A549 (cell line): ENCODE data around the gene CFAP61. TPM values are rescaled to one million over a fixed set of nuclear protein-coding genes. Genes with fewer than 3 reads are reported as not detected.

Experiments
- ATAC-seq, 2 experiments: fragments of 200-7000 bp in 1 of 2; fragments of >200 bp in 1 of 2; cut with Nextera tagmentation in 1 of 2; cut with Tn5 transposase in 1 of 2; 3 replicates each; pipeline versions ENCODE4 v1.8.0 to v1.9.1; 2018 to 2020; ENCODE audit warnings: mild to moderate bottlenecking in 1 of 2, moderate library complexity in 1 of 2
- CTCF ChIA-PET: fragments of 300-600 bp; sonication (Branson Sonifier 250); formaldehyde crosslinking; extraction: SDS; loops from one replicate; lab custom pipeline; 2021; ENCODE audit warnings: antibody characterized with exemption, inconsistent platforms; lab: Yijun Ruan, JAX
- POLR2A ChIA-PET: fragments of 350-600 bp; formaldehyde crosslinking; extraction: SDS; loops from one replicate; lab custom pipeline; 2021; ENCODE audit warnings: antibody characterized with exemption, inconsistent platforms; lab: Yijun Ruan, JAX
- DNase-seq, 2 experiments: peaks; one replicate each; pipeline versions ENCODE4 v3.0.0 to v3.0.0-alpha.2; 2011 to 2016; ENCODE audit warnings: low read depth in 1 of 2, low spot score in 1 of 2
- FAIRE-seq: peaks from 2 replicates; lab custom pipeline; 2011; peaks lifted over from hg19 to GRCh38; lab: Jason Lieb, UNC
- H3K27ac ChIP-seq, 2 experiments: fragments of >200 bp; sonication (Bioruptor Twin); formaldehyde crosslinking; 3 replicates each; pipeline ENCODE4 v1.5.1; 2016 to 2017
- H3K4me1 ChIP-seq: fragments of >200 bp; sonication (Bioruptor Twin); formaldehyde crosslinking; 3 replicates; pipeline ENCODE4 v1.6.1; 2016
- H3K4me2 ChIP-seq: fragments of >200 bp; sonication (Bioruptor Twin); formaldehyde crosslinking; 3 replicates; pipeline ENCODE4 v1.6.1; 2016
- H3K4me3 ChIP-seq: fragments of >200 bp; sonication (Bioruptor Twin); formaldehyde crosslinking; 3 replicates; pipeline ENCODE4 v1.5.1; 2016
- H3K9me3 ChIP-seq: fragments of >200 bp; sonication (Bioruptor Twin); formaldehyde crosslinking; 3 replicates; pipeline ENCODE4 v1.6.1; 2016
- CBX8 ChIP-seq: fragments of 200-600 bp; sonication (generic); IDR thresholded peaks from 2 replicates; pipeline ENCODE4 v1.6.1; 2016
- CHD4 ChIP-seq: fragments of 200-600 bp; sonication (generic); IDR thresholded peaks from 2 replicates; pipeline ENCODE4 v1.6.1; 2016; ENCODE audit warnings: antibody characterized with exemption, mild to moderate bottlenecking, borderline replicate concordance
- E2F6 ChIP-seq: IDR thresholded peaks from 2 replicates; pipeline ENCODE4 v1.6.1; 2012; ENCODE audit warnings: low read depth, borderline replicate concordance
- EHF ChIP-seq: fragments of 250-450 bp; sonication (Bioruptor Pico); IDR thresholded peaks from 2 replicates; pipeline ENCODE4 v1.5.0; 2020; ENCODE audit warnings: mild to moderate bottlenecking
- EP300 ChIP-seq, 2 experiments: fragments of >200 bp; sonication (Bioruptor Twin); formaldehyde crosslinking; IDR thresholded peaks; 2 replicates in 1 of 2; 3 replicates in 1 of 2; pipeline ENCODE4 v1.6.1; 2016 to 2017
- HEYL ChIP-seq: fragments of 250-450 bp; sonication (Bioruptor Pico); IDR thresholded peaks from 2 replicates; pipeline ENCODE4 v1.8.0; 2021; ENCODE audit warnings: mild to moderate bottlenecking, moderate library complexity
- KDM1A ChIP-seq: fragments of 200-600 bp; sonication (generic); IDR thresholded peaks from 2 replicates; pipeline ENCODE4 v1.6.1; 2016; ENCODE audit warnings: low read depth, mild to moderate bottlenecking
- MAFK ChIP-seq: fragments of 450-650 bp; IDR thresholded peaks from 2 replicates; pipeline ENCODE4 v1.6.1; 2014; ENCODE audit not compliant: partially characterized antibody
- NFE2L2 ChIP-seq: fragments of 150-350 bp; conservative IDR thresholded peaks from 2 replicates; pipeline ENCODE4 v1.6.1; 2014; ENCODE audit warnings: low read length
- NPAS2 ChIP-seq: fragments of 250-450 bp; sonication (Bioruptor Pico); IDR thresholded peaks from 2 replicates; pipeline ENCODE4 v1.8.0; 2022; ENCODE audit warnings: mild to moderate bottlenecking, moderate library complexity, borderline replicate concordance
- POLR2A ChIP-seq: IDR thresholded peaks from 2 replicates; pipeline ENCODE4 v1.6.1; 2012; ENCODE audit warnings: mild to moderate bottlenecking, low read length
- RAD21 ChIP-seq, 2 experiments: fragments of >200 bp in 1 of 2; sonication (Bioruptor Twin) in 1 of 2; formaldehyde crosslinking in 1 of 2; IDR thresholded peaks in 1 of 2; conservative IDR thresholded peaks in 1 of 2; 2 replicates in 1 of 2; 3 replicates in 1 of 2; pipeline ENCODE4 v1.6.1; 2012 to 2018; ENCODE audit warnings: inconsistent platforms in 1 of 2
- RARB ChIP-seq: fragments of 250-450 bp; sonication (Bioruptor Pico); IDR thresholded peaks from 2 replicates; pipeline ENCODE4 v1.8.0; 2021; ENCODE audit warnings: mild to moderate bottlenecking, moderate library complexity
- RCOR1 ChIP-seq: fragments of 150-350 bp; IDR thresholded peaks from 2 replicates; pipeline ENCODE4 v1.6.1; 2014; ENCODE audit warnings: antibody characterized with exemption, low read length, low read depth
- SMC3 ChIP-seq: fragments of >200 bp; sonication (Bioruptor Twin); formaldehyde crosslinking; IDR thresholded peaks from 3 replicates; pipeline ENCODE4 v1.6.1; 2018; ENCODE audit warnings: inconsistent platforms
- ZC3H11A ChIP-seq: fragments of 450-650 bp; IDR thresholded peaks from 2 replicates; pipeline ENCODE4 v1.6.1; 2014; ENCODE audit warnings: antibody characterized with exemption, mild to moderate bottlenecking
- ZNF302 ChIP-seq: fragments of 250-450 bp; sonication (Bioruptor Pico); IDR thresholded peaks from 2 replicates; pipeline ENCODE4 v1.9.0; 2021; ENCODE audit warnings: inconsistent platforms, mild to moderate bottlenecking, moderate library complexity
- WGBS: methylation state at CpG from one replicate; pipeline ENCODE4 v1.1.6; 2017; ENCODE audit errors: missing lambda C conversion rate; 5-methylcytosine and 5-hydroxymethylcytosine counted together
- polyA plus RNA-seq, 4 experiments: library from polyadenylated mRNA; depleted of rRNA in 3 of 4; stranded (reverse); fragments of >200 nt; fragmentation: RNase III in 1 of 4; extraction: RNeasy Plus Mini Kit Qiagen cat#74134 plus additional on column Dnase treatment in 1 of 4; gene quantifications; 2 replicates in 3 of 4; 3 replicates in 1 of 4; pipeline ENCODE4 v1.2.3, GENCODE V29; 2011 to 2017
- TF ChIP-seq, protein P1 (sequence below): fragments of 250-450 bp; sonication (Bioruptor Pico); IDR thresholded peaks from 2 replicates; pipeline ENCODE4 v1.5.0; 2020; ENCODE audit warnings: low read depth, mild to moderate bottlenecking, moderate library complexity
- TF ChIP-seq, protein P2 (sequence below): fragments of 250-450 bp; sonication (Bioruptor Pico); IDR thresholded peaks from 2 replicates; pipeline ENCODE4 v1.5.0; 2021; ENCODE audit warnings: mild to moderate bottlenecking, moderate library complexity, borderline replicate concordance
- TF ChIP-seq, protein P3 (sequence below): fragments of 150-350 bp; IDR thresholded peaks from 2 replicates; pipeline ENCODE4 v1.6.1; 2014; ENCODE audit warnings: low read depth, mild to moderate bottlenecking, low read length
- TF ChIP-seq, protein P4 (sequence below): IDR thresholded peaks from 2 replicates; pipeline ENCODE4 v1.6.1; 2012
- TF ChIP-seq, protein P5 (sequence below): fragments of >200 bp; sonication (Bioruptor Twin); formaldehyde crosslinking; IDR thresholded peaks from 3 replicates; pipeline ENCODE4 v1.5.1; 2016

Gene CFAP61
- polyA plus RNA-seq, 2 of the 4 experiments (the other 2 are of a cell fraction), result 0.39 to 0.70 TPM

- FAIRE-seq (peak; percentile 98), ATAC-seq (peak; percentile 71 to 89; a peak in 4 of 6 replicates), DNase-seq (peak; percentile 29 to 39)
- 0% methylated on average over 3 of the region's 3 CpGs for WGBS
- Histone ChIP-seq H3K4me3 (no peak overlapping the region), H3K4me2 (0 out of 3 replicates have a peak overlapping the region, but pooled peaks have one; percentile 7), H3K4me1 (no peaks in the 10 kb centered on the region), H3K9me3 (no peaks in the 10 kb centered on the region), H3K27ac (no peak overlapping the region)
- POLR2A ChIA-PET, result no interaction called here
- no peak for TF ChIP-seq NPAS2 (CRISPR knock-in tag)
- no peak for TF ChIP-seq CBX8
- TF ChIP-seq RAD21 (conservative IDR thresholded peaks at IDR 0.05 in 1 of 2, IDR thresholded peaks at IDR 0.05 in 1 of 2), result peak; percentile 82 to 85
- TF ChIP-seq KDM1A, result no peak
- no peak for TF ChIP-seq EP300 (IDR thresholded peaks at IDR 0.05)
- no peak for TF ChIP-seq POLR2A
- no peak for TF ChIP-seq MAFK
- TF ChIP-seq SMC3, result peak; percentile 68
- TF ChIP-seq, protein P1, sequence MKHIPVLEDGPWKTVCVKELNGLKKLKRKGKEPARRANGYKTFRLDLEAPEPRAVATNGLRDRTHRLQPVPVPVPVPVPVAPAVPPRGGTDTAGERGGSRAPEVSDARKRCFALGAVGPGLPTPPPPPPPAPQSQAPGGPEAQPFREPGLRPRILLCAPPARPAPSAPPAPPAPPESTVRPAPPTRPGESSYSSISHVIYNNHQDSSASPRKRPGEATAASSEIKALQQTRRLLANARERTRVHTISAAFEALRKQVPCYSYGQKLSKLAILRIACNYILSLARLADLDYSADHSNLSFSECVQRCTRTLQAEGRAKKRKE, result no peak
- no peak for TF ChIP-seq E2F6
- TF ChIP-seq RARB (CRISPR knock-in tag), result no peak
- TF ChIP-seq, protein P2, sequence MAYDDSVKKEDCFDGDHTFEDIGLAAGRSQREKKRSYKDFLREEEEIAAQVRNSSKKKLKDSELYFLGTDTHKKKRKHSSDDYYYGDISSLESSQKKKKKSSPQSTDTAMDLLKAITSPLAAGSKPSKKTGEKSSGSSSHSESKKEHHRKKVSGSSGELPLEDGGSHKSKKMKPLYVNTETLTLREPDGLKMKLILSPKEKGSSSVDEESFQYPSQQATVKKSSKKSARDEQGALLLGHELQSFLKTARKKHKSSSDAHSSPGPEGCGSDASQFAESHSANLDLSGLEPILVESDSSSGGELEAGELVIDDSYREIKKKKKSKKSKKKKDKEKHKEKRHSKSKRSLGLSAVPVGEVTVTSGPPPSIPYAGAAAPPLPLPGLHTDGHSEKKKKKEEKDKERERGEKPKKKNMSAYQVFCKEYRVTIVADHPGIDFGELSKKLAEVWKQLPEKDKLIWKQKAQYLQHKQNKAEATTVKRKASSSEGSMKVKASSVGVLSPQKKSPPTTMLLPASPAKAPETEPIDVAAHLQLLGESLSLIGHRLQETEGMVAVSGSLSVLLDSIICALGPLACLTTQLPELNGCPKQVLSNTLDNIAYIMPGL (CRISPR knock-in tag), result no peak
- no peak for TF ChIP-seq NFE2L2
- TF ChIP-seq, protein P3, sequence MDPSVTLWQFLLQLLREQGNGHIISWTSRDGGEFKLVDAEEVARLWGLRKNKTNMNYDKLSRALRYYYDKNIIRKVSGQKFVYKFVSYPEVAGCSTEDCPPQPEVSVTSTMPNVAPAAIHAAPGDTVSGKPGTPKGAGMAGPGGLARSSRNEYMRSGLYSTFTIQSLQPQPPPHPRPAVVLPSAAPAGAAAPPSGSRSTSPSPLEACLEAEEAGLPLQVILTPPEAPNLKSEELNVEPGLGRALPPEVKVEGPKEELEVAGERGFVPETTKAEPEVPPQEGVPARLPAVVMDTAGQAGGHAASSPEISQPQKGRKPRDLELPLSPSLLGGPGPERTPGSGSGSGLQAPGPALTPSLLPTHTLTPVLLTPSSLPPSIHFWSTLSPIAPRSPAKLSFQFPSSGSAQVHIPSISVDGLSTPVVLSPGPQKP, result no peak
- no peak for TF ChIP-seq HEYL (CRISPR knock-in tag)
- no peak for TF ChIP-seq CHD4
- TF ChIP-seq, protein P4, sequence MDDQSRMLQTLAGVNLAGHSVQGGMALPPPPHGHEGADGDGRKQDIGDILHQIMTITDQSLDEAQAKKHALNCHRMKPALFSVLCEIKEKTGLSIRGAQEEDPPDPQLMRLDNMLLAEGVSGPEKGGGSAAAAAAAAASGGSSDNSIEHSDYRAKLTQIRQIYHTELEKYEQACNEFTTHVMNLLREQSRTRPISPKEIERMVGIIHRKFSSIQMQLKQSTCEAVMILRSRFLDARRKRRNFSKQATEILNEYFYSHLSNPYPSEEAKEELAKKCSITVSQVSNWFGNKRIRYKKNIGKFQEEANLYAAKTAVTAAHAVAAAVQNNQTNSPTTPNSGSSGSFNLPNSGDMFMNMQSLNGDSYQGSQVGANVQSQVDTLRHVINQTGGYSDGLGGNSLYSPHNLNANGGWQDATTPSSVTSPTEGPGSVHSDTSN, result no peak
- TF ChIP-seq ZNF302 (CRISPR knock-in tag), result no peak
- TF ChIP-seq, protein P5, sequence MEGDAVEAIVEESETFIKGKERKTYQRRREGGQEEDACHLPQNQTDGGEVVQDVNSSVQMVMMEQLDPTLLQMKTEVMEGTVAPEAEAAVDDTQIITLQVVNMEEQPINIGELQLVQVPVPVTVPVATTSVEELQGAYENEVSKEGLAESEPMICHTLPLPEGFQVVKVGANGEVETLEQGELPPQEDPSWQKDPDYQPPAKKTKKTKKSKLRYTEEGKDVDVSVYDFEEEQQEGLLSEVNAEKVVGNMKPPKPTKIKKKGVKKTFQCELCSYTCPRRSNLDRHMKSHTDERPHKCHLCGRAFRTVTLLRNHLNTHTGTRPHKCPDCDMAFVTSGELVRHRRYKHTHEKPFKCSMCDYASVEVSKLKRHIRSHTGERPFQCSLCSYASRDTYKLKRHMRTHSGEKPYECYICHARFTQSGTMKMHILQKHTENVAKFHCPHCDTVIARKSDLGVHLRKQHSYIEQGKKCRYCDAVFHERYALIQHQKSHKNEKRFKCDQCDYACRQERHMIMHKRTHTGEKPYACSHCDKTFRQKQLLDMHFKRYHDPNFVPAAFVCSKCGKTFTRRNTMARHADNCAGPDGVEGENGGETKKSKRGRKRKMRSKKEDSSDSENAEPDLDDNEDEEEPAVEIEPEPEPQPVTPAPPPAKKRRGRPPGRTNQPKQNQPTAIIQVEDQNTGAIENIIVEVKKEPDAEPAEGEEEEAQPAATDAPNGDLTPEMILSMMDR, result peak; percentile 83
- TF ChIP-seq RCOR1, result no peak
- no peak for TF ChIP-seq ZC3H11A
- TF ChIP-seq EHF (CRISPR knock-in tag), result no peak
- CTCF ChIA-PET, result interaction anchor here (0.6 to 4.2 kb wide), 48 partner anchors 10 to 779 kb away, joined by 3 to 52 read pairs (median 4); no protein-coding TSS in a partner anchor
Observed at GRCh38 chr20:20083807-20084206, 31.5 kb downstream of the CFAP61 start.
